ENCODE measurements around the gene SMAD3. TPM values are rescaled to one million over a fixed set of nuclear protein-coding genes. Genes with fewer than 3 reads are reported as not detected.

Gene SMAD3
- total RNA-seq, 1 donor from 2014 or later = 53.5 TPM

GRCh38 chr15:67195305-67195704 lies 129.9 kb downstream of the SMAD3 start:
- TF ChIP-seq CTCF (IDR thresholded peaks at IDR 0.05) (no peak), POLR2AphosphoS5 (IDR thresholded peaks at IDR 0.05; ENCODE audit: insufficient read depth in 1 of 2, low read depth in 1 of 2) (no peak), POLR2A (IDR thresholded peaks at IDR 0.05) (no peak)
- H3K4me1 ChIP-seq = peaks cover 48% of the 10 kb centered on the region
- peak overlapping the region; percentile 66 for H3K27ac ChIP-seq

GRCh38 chr15:67196222-67196621 lies 130.8 kb downstream of the SMAD3 start:
- H3K9me3 ChIP-seq = no peaks in the 10 kb centered on the region
- peak overlapping the region; percentile 66 for H3K27ac ChIP-seq
- H3K4me1 ChIP-seq = peaks cover 46% of the 10 kb centered on the region
- intact Hi-C loops (cut with DNase I) = no loop called here
- H3K4me3 ChIP-seq = no peak overlapping the region
- peaks cover 0 to 9% of the 10 kb centered on the region in 2 donors for H3K36me3 ChIP-seq
- no peak for DNase-seq (ENCODE audit: extremely low spot score in 2 of 2)
- no peak for TF ChIP-seq POLR2A (IDR thresholded peaks at IDR 0.05)
- no peak for TF ChIP-seq CTCF (IDR thresholded peaks at IDR 0.05)
- TF ChIP-seq POLR2AphosphoS5 (IDR thresholded peaks at IDR 0.05; ENCODE audit: insufficient read depth in 1 of 2, low read depth in 1 of 2) = no peak
- H3K27me3 ChIP-seq = no peaks in the 10 kb centered on the region

More at GRCh38 chr15:67195305-67195704, 129.9 kb downstream of the SMAD3 start:
- H3K9me3 ChIP-seq = no peaks in the 10 kb centered on the region
- intact Hi-C loops (cut with DNase I) = no loop called here
- peaks cover 0 to 18% of the 10 kb centered on the region in 2 donors for H3K36me3 ChIP-seq
- no peak for DNase-seq (ENCODE audit: extremely low spot score in 2 of 2)
- no peaks in the 10 kb centered on the region for H3K27me3 ChIP-seq
- H3K4me3 ChIP-seq = no peak overlapping the region

DNA sequence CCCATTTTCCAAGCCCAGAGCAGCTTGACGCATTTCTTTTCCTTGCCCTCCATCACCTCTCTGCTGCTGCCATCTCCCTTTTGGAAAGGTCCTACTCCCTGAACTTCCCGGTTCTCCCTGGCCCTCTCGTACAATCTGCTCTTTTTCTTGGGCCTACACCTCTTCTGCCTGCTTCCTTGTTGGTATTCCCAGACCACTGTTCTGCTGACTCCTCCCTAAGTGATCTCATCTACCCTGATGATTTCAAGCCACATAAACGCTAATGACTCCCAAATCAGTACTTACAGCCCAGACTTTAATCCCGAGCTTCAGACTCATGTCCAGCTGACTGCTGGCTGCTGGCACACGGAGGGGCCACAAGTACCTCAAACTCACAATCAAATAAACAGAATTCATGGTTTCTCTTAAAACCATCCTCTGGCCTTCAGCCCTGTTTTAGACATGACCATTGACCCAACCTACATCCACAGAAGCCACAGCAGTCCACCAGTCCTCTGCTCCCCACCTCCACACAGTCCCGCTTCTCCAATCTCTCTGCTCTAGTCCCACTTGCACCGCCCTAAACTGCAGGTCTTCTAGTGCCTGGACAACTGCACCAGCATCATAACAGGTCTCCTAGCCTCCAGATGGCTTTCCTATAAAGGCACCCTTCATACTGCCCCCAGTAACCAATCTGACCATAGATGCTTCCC lies 131.4 kb downstream of the SMAD3 start:
- no peak overlapping the region for H3K4me3 ChIP-seq
- peak overlapping the region; percentile 66 for H3K27ac ChIP-seq
- no peaks in the 10 kb centered on the region for H3K9me3 ChIP-seq
- no peak for DNase-seq (ENCODE audit: extremely low spot score in 2 of 2)
- no peaks in the 10 kb centered on the region for H3K27me3 ChIP-seq
- TF ChIP-seq POLR2AphosphoS5 (IDR thresholded peaks at IDR 0.05; ENCODE audit: insufficient read depth in 1 of 2, low read depth in 1 of 2) (no peak), POLR2A (IDR thresholded peaks at IDR 0.05) (no peak), CTCF (IDR thresholded peaks at IDR 0.05) (no peak)
- H3K36me3 ChIP-seq = peaks cover 0 to 9% of the 10 kb centered on the region in 2 donors
- peaks cover 46% of the 10 kb centered on the region for H3K4me1 ChIP-seq
- intact Hi-C loops (cut with DNase I) = no loop called here

DNA sequence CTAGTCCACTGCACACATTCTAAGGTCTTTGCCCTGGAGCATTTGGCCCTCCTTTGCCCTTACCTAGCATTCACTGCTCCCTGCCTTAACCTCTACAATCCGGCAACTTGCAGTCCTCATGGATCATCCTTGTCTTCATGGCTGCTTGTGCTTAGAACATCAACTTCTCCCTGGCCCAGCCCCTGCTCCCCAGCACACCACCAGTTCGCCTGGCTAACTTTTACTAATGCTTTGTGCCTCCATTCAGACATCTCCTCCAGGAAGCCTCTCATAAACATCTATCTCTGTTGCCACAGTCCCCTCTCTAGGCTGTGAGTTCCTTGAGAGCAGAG lies 131.9 kb downstream of the SMAD3 start:
- no peak overlapping the region for H3K4me3 ChIP-seq
- no peak for DNase-seq (ENCODE audit: extremely low spot score in 2 of 2)
- no peaks in the 10 kb centered on the region for H3K27me3 ChIP-seq
- no peaks in the 10 kb centered on the region for H3K9me3 ChIP-seq
- H3K27ac ChIP-seq = peak overlapping the region; percentile 66
- intact Hi-C loops (cut with DNase I) = no loop called here
- peaks cover 46% of the 10 kb centered on the region for H3K4me1 ChIP-seq
- TF ChIP-seq POLR2A (IDR thresholded peaks at IDR 0.05) = no peak
- no peak for TF ChIP-seq CTCF (IDR thresholded peaks at IDR 0.05)
- TF ChIP-seq POLR2AphosphoS5 (IDR thresholded peaks at IDR 0.05; ENCODE audit: insufficient read depth in 1 of 2, low read depth in 1 of 2) = no peak
- H3K36me3 ChIP-seq = peaks cover 0 to 11% of the 10 kb centered on the region in 2 donors

DNA sequence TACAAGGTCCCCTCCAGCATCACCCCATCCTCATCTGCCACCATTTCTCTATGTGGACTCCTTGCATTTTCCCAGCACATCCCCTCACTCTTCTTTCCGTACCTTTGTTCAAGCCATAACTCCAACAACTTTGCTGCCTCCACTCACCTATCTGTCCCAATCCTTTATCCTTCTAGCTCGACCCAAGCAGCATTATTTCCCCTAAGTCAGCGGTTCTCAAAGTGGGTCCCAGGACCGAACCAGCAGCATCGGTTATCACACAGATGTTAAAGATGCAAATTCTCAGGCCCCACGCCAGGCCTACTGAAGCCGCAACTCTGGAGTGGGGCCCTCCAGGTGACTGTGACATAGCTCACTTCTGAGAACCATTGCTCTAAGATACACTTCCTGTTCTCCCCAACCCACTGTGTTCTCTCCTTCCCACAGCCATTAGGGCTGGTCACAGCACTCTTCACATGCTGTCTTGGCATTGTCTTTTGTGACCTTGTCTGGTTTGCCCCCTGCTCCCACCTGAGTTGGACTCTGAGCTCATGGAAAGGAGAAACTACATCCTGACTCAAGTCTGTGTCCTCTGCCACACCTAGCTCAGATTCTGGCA lies 132.9 kb downstream of the SMAD3 start:
- Histone ChIP-seq H3K27ac (no peak overlapping the region), H3K9me3 (no peaks in the 10 kb centered on the region), H3K36me3 (peaks cover 0 to 19% of the 10 kb centered on the region in 2 donors), H3K27me3 (no peaks in the 10 kb centered on the region), H3K4me3 (no peak overlapping the region), H3K4me1 (peaks cover 42% of the 10 kb centered on the region)
- DNase-seq (ENCODE audit: extremely low spot score in 2 of 2) = no peak
- TF ChIP-seq POLR2A (IDR thresholded peaks at IDR 0.05) (no peak), POLR2AphosphoS5 (IDR thresholded peaks at IDR 0.05; ENCODE audit: insufficient read depth in 1 of 2, low read depth in 1 of 2) (no peak), CTCF (IDR thresholded peaks at IDR 0.05) (no peak)
- intact Hi-C loops (cut with DNase I) = no loop called here
